Measurements from ENCODE around the gene IGFBP1.

DNA sequence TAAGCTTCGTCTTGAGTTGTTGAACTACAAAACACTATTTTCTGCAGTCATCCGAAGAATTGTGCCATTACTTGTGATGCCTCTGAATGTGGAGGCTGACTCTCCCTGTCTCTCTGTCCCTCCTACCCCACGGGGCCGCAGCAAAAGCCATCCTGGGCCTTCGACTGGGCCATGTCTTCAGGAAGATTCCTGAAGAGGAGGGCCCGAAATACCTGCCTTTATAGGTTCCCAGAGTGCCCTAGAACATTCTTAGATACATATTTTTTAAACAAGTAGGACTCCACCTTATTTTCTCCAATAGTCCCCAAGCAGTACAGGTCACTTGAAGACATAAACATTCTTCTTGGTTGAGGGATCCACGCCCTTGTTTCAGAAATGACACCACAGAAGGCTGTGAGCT is 24.7 kb downstream of the IGFBP1 start:
- no peak for TF ChIP-seq CHD2 (IDR thresholded peaks at IDR 0.05; ENCODE audit: low read depth, low read length)
- TF ChIP-seq CCAR2 (IDR thresholded peaks at IDR 0.05; ENCODE audit: low read depth, low read length) = no peak
- TF ChIP-seq PBX2 (CRISPR knock-in tag; IDR thresholded peaks at IDR 0.05; ENCODE audit: low read depth) = no peak
- no peak for TF ChIP-seq PBX2 (tag; conservative IDR thresholded peaks at IDR 0.05; ENCODE audit: low read depth)
- TF ChIP-seq NFYB (IDR thresholded peaks at IDR 0.05; ENCODE audit: extremely low read depth, insufficient read length) = no peak
- TF ChIP-seq, protein P1, sequence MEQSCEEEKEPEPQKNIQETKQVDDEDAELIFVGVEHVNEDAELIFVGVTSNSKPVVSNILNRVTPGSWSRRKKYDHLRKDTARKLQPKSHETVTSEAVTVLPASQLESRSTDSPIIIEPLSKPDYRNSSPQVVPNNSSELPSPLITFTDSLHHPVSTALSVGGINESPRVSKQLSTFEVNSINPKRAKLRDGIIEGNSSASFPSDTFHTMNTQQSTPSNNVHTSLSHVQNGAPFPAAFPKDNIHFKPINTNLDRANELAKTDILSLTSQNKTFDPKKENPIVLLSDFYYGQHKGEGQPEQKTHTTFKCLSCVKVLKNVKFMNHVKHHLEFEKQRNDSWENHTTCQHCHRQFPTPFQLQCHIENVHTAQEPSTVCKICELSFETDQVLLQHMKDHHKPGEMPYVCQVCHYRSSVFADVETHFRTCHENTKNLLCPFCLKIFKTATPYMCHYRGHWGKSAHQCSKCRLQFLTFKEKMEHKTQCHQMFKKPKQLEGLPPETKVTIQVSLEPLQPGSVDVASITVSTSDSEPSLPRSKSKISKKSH (CRISPR knock-in tag; IDR thresholded peaks at IDR 0.05) = no peak
- TF ChIP-seq PRPF4 (IDR thresholded peaks at IDR 0.05; ENCODE audit: insufficient read depth, low read depth, low read length, poor library complexity, severe bottlenecking) = no peak

Data from K562 (cell line).